ENCODE measurements around the gene LRBA. TPM values are rescaled to one million over a fixed set of nuclear protein-coding genes. Genes with fewer than 3 reads are reported as not detected.

The LRBA gene
- total RNA-seq, 4 donors from 2014 or later = 8.5 to 18.0 (median 11.9) TPM

GRCh38 chr4:150261571-150261970, 753.5 kb downstream of the LRBA start:
- in situ Hi-C loops (cut with MboI; ENCODE audit: low sequenced_read_pairs in 4 of 4) = no loop called here
- H3K4me1 ChIP-seq = no peaks in the 10 kb centered on the region
- intact Hi-C loops (cut with DNase I; ENCODE audit: low total_unique reads) = no loop called here
- no peaks in the 10 kb centered on the region for H3K36me3 ChIP-seq
- no peak for ATAC-seq
- TF ChIP-seq CTCF (IDR thresholded peaks at IDR 0.05 in 4 of 5, conservative IDR thresholded peaks at IDR 0.05 in 1 of 5) (no peak), POLR2A (IDR thresholded peaks at IDR 0.05) (no peak)
- no peak overlapping the region for H3K27ac ChIP-seq
- no peak for DNase-seq
- H3K9me3 ChIP-seq = no peaks in the 10 kb centered on the region
- no peaks in the 10 kb centered on the region for H3K27me3 ChIP-seq
- H3K4me3 ChIP-seq = no peak overlapping the region

- H3K9me3 ChIP-seq = no peaks in the 10 kb centered on the region
- ATAC-seq (no peak), DNase-seq (no peak)
- H3K4me1 ChIP-seq = no peaks in the 10 kb centered on the region
- H3K27me3 ChIP-seq = no peaks in the 10 kb centered on the region
- H3K4me3 ChIP-seq = no peak overlapping the region
- no peak for TF ChIP-seq CTCF (IDR thresholded peaks at IDR 0.05 in 4 of 5, conservative IDR thresholded peaks at IDR 0.05 in 1 of 5)
- no peak for TF ChIP-seq POLR2A (IDR thresholded peaks at IDR 0.05)
- no peak overlapping the region for H3K27ac ChIP-seq
- in situ Hi-C loops (cut with MboI; ENCODE audit: low sequenced_read_pairs in 4 of 4) = no loop called here
- intact Hi-C loops (cut with DNase I; ENCODE audit: low total_unique reads) = no loop called here
- H3K36me3 ChIP-seq = no peaks in the 10 kb centered on the region
These were observed 755.1 kb downstream of the LRBA start for GRCh38 chr4:150259861-150260567.

- H3K4me3 ChIP-seq = no peak overlapping the region
- TF ChIP-seq POLR2A (IDR thresholded peaks at IDR 0.05) (no peak), CTCF (IDR thresholded peaks at IDR 0.05 in 4 of 5, conservative IDR thresholded peaks at IDR 0.05 in 1 of 5) (no peak)
- in situ Hi-C loops (cut with MboI; ENCODE audit: low sequenced_read_pairs in 4 of 4) = no loop called here
- no peak for DNase-seq
- no peak overlapping the region for H3K27ac ChIP-seq
- H3K27me3 ChIP-seq = no peaks in the 10 kb centered on the region
- H3K4me1 ChIP-seq = no peaks in the 10 kb centered on the region
- no peaks in the 10 kb centered on the region for H3K36me3 ChIP-seq
- H3K9me3 ChIP-seq = no peaks in the 10 kb centered on the region
- intact Hi-C loops (cut with DNase I; ENCODE audit: low total_unique reads) = no loop called here
- no peak for ATAC-seq
These were observed 756.5 kb downstream of the LRBA start for GRCh38 chr4:150258569-150258968.

GRCh38 chr4:150256841-150257730, 758.0 kb downstream of the LRBA start:
- no peaks in the 10 kb centered on the region for H3K9me3 ChIP-seq
- TF ChIP-seq POLR2A (IDR thresholded peaks at IDR 0.05) = no peak
- no peak for TF ChIP-seq CTCF (IDR thresholded peaks at IDR 0.05 in 4 of 5, conservative IDR thresholded peaks at IDR 0.05 in 1 of 5)
- no peaks in the 10 kb centered on the region for H3K4me1 ChIP-seq
- H3K27ac ChIP-seq = no peak overlapping the region
- DNase-seq = no peak
- intact Hi-C loops (cut with DNase I; ENCODE audit: low total_unique reads) (no loop called here), in situ Hi-C loops (cut with MboI; ENCODE audit: low sequenced_read_pairs in 4 of 4) (no loop called here)
- ATAC-seq = no peak
- no peaks in the 10 kb centered on the region for H3K36me3 ChIP-seq
- no peaks in the 10 kb centered on the region for H3K27me3 ChIP-seq
- H3K4me3 ChIP-seq = no peak overlapping the region

All from gastrocnemius medialis (tissue), 4 donors.